CD4-positive, alpha-beta memory T cell (primary cell): ENCODE results near the gene NR5A2. TPM values are rescaled to one million over a fixed set of nuclear protein-coding genes. Genes with fewer than 3 reads are reported as not detected.

Source experiments
- CTCF ChIA-PET: fragments of 350-600 bp; sonication (Branson Sonifier 250); formaldehyde crosslinking; loops from one replicate; lab custom pipeline; 2021; ENCODE audit warnings: inconsistent platforms; ENCODE audit not compliant: partially characterized antibody; lab: Charles Lee
- POLR2A ChIA-PET: fragments of 350-600 bp; sonication (Branson Sonifier 250); formaldehyde crosslinking; loops from one replicate; lab custom pipeline; 2021; ENCODE audit not compliant: partially characterized antibody; lab: Charles Lee
- DNase-seq, 5 donors: peaks; one replicate each; pipeline versions ENCODE4 v3.0.0 to v3.0.0-alpha.2; 2020 to 2022; ENCODE audit warnings: mixed read lengths in 1 of 5
- H3K27ac ChIP-seq: one replicate; pipeline ENCODE4 v1.7.0; 2013; ENCODE audit warnings: low read depth, low read length
- H3K27me3 ChIP-seq: 2 replicates; pipeline ENCODE4 v1.7.0; 2013; ENCODE audit warnings: mild to moderate bottlenecking, low read length, moderate library complexity; ENCODE audit not compliant: insufficient read depth
- H3K36me3 ChIP-seq: 2 replicates; pipeline ENCODE4 v1.7.0; 2013; ENCODE audit warnings: mild to moderate bottlenecking, low read length, moderate library complexity; ENCODE audit not compliant: insufficient read depth
- H3K4me1 ChIP-seq: 2 replicates; pipeline ENCODE4 v1.7.0; 2013; ENCODE audit warnings: mild to moderate bottlenecking, low read length, moderate library complexity; ENCODE audit not compliant: insufficient read depth
- H3K4me3 ChIP-seq, 2 donors: one replicate each; pipeline ENCODE4 v1.7.0; 2013; ENCODE audit warnings: low read length in 2 of 2, mild to moderate bottlenecking in 1 of 2
- H3K9me3 ChIP-seq, 2 donors: one replicate each; pipeline ENCODE4 v1.7.0; 2013; ENCODE audit warnings: low read length in 2 of 2, control low read depth in 1 of 2; ENCODE audit not compliant: control insufficient read depth in 1 of 2
- H3K27ac Mint-ChIP-seq, 7 donors: one replicate each; pipeline ENCODE4 v1.8.0; 2020 to 2021; ENCODE audit warnings: mixed read lengths in 7 of 7, mild to moderate bottlenecking in 6 of 7, inconsistent platforms in 3 of 7, moderate library complexity in 3 of 7
- H3K27me3 Mint-ChIP-seq, 2 donors: one replicate each; pipeline ENCODE4 v1.8.0; 2020 to 2021; ENCODE audit warnings: mixed read lengths in 2 of 2
- H3K36me3 Mint-ChIP-seq, 2 donors: one replicate each; pipeline ENCODE4 v1.8.0; 2020 to 2021; ENCODE audit warnings: mixed read lengths in 2 of 2, inconsistent platforms in 1 of 2, mild to moderate bottlenecking in 1 of 2
- H3K4me1 Mint-ChIP-seq, 4 donors: one replicate each; pipeline ENCODE4 v1.8.0; 2020 to 2021; ENCODE audit warnings: mixed read lengths in 4 of 4, mild to moderate bottlenecking in 1 of 4
- H3K4me3 Mint-ChIP-seq, 8 donors: one replicate each; pipeline ENCODE4 v1.8.0; 2020 to 2021; ENCODE audit warnings: mixed read lengths in 8 of 8, mild to moderate bottlenecking in 7 of 8, moderate library complexity in 6 of 8, inconsistent platforms in 3 of 8
- H3K9me3 Mint-ChIP-seq, 8 donors: one replicate each; pipeline ENCODE4 v1.8.0; 2020 to 2021; ENCODE audit warnings: mixed read lengths in 8 of 8, mild to moderate bottlenecking in 5 of 8, inconsistent platforms in 3 of 8, moderate library complexity in 1 of 8
- intact Hi-C: fragments of 100-400 bp; cut with micrococcal nuclease; formaldehyde crosslinking; loops from one replicate; pipeline ENCODE4 v1.15.1; 2023
- polyA plus RNA-seq, 2 donors: library from polyadenylated mRNA; unstranded; fragments of 300-500 nt; fragmentation: Illumina TruSeq; gene quantifications; one replicate each; pipeline ENCODE4 v1.2.3, GENCODE V29; 2021
- total RNA-seq, 2 experiments: library from RNA; stranded (reverse); gene quantifications; one replicate each; pipeline ENCODE4 v1.2.3, GENCODE V29; 2021

The NR5A2 gene
- total and polyA plus RNA-seq, 4 experiments from 2014 or later = not detected

- Histone ChIP-seq H3K36me3 (no peaks in the 10 kb centered on the region), H3K4me3 (no peak overlapping the region), H3K27ac (no peak overlapping the region), H3K4me1 (no peaks in the 10 kb centered on the region), H3K27me3 (no peaks in the 10 kb centered on the region), H3K9me3 (no peaks in the 10 kb centered on the region)
- H3K4me1 Mint-ChIP-seq = no peaks in the 10 kb centered on the region
- H3K4me3 Mint-ChIP-seq = no peak overlapping the region
- ChIA-PET CTCF (no interaction called here), POLR2A (no interaction called here)
- no peaks in the 10 kb centered on the region for H3K9me3 Mint-ChIP-seq
- DNase-seq = no peak
- no peaks in the 10 kb centered on the region for H3K27me3 Mint-ChIP-seq
- intact Hi-C loops = no loop called here
- no peak overlapping the region for H3K27ac Mint-ChIP-seq
- no peaks in the 10 kb centered on the region for H3K36me3 Mint-ChIP-seq
Measured at GRCh38 chr1:200162877-200163276, 135.4 kb downstream of the NR5A2 start.

GRCh38 chr1:200163911-200164310 is 136.4 kb downstream of the NR5A2 start:
- no peaks in the 10 kb centered on the region for H3K36me3 ChIP-seq
- no peak overlapping the region for H3K4me3 ChIP-seq
- intact Hi-C loops = no loop called here
- Mint-ChIP-seq H3K36me3 (no peaks in the 10 kb centered on the region), H3K27me3 (no peaks in the 10 kb centered on the region), H3K27ac (no peak overlapping the region), H3K4me1 (no peaks in the 10 kb centered on the region), H3K4me3 (no peak overlapping the region), H3K9me3 (no peaks in the 10 kb centered on the region)
- H3K27me3 ChIP-seq = no peaks in the 10 kb centered on the region
- CTCF ChIA-PET = interaction anchor here (0.6 kb wide), 1 partner anchor 15 kb away, joined by 3 read pairs; no protein-coding TSS in a partner anchor
- POLR2A ChIA-PET = no interaction called here
- H3K4me1 ChIP-seq = no peaks in the 10 kb centered on the region
- no peak overlapping the region for H3K27ac ChIP-seq
- H3K9me3 ChIP-seq = no peaks in the 10 kb centered on the region
- DNase-seq = no peak

GRCh38 chr1:200165493-200166220 is 138.1 kb downstream of the NR5A2 start:
- H3K27ac ChIP-seq = no peak overlapping the region
- H3K27me3 ChIP-seq = no peaks in the 10 kb centered on the region
- no peak overlapping the region for H3K4me3 Mint-ChIP-seq
- intact Hi-C loops = no loop called here
- H3K36me3 ChIP-seq = no peaks in the 10 kb centered on the region
- H3K4me1 ChIP-seq = no peaks in the 10 kb centered on the region
- no peaks in the 10 kb centered on the region for H3K4me1 Mint-ChIP-seq
- DNase-seq = no peak
- ChIA-PET POLR2A (no interaction called here), CTCF (interaction anchor here (1.2 kb wide), 1 partner anchor 20 kb away, joined by 3 read pairs; no protein-coding TSS in a partner anchor)
- H3K4me3 ChIP-seq = no peak overlapping the region
- no peaks in the 10 kb centered on the region for H3K9me3 ChIP-seq
- no peaks in the 10 kb centered on the region for H3K27me3 Mint-ChIP-seq
- H3K27ac Mint-ChIP-seq = no peak overlapping the region
- H3K9me3 Mint-ChIP-seq = no peaks in the 10 kb centered on the region
- H3K36me3 Mint-ChIP-seq = no peaks in the 10 kb centered on the region

GRCh38 chr1:200166411-200166810 is 138.9 kb downstream of the NR5A2 start:
- H3K4me3 ChIP-seq = no peak overlapping the region
- Mint-ChIP-seq H3K27ac (no peak overlapping the region), H3K9me3 (no peaks in the 10 kb centered on the region), H3K4me1 (no peaks in the 10 kb centered on the region), H3K4me3 (no peak overlapping the region), H3K36me3 (no peaks in the 10 kb centered on the region), H3K27me3 (no peaks in the 10 kb centered on the region)
- H3K36me3 ChIP-seq = no peaks in the 10 kb centered on the region
- no peak for DNase-seq
- no peaks in the 10 kb centered on the region for H3K4me1 ChIP-seq
- ChIA-PET POLR2A (no interaction called here), CTCF (interaction anchor here (1.2 kb wide), 1 partner anchor 21 kb away, joined by 3 read pairs; no protein-coding TSS in a partner anchor)
- H3K27ac ChIP-seq = no peak overlapping the region
- H3K9me3 ChIP-seq = no peaks in the 10 kb centered on the region
- H3K27me3 ChIP-seq = no peaks in the 10 kb centered on the region
- intact Hi-C loops = no loop called here

GRCh38 chr1:200168926-200169325 is 141.4 kb downstream of the NR5A2 start:
- Histone ChIP-seq H3K4me1 (no peaks in the 10 kb centered on the region), H3K9me3 (no peaks in the 10 kb centered on the region), H3K4me3 (no peak overlapping the region), H3K27ac (no peak overlapping the region), H3K27me3 (no peaks in the 10 kb centered on the region), H3K36me3 (no peaks in the 10 kb centered on the region)
- H3K9me3 Mint-ChIP-seq = no peaks in the 10 kb centered on the region
- H3K27me3 Mint-ChIP-seq = peaks cover 2 to 3% of the 10 kb centered on the region in 2 donors
- H3K4me3 Mint-ChIP-seq = no peak overlapping the region
- no peak overlapping the region for H3K27ac Mint-ChIP-seq
- CTCF ChIA-PET = interaction anchor here (0.9 to 1.7 kb wide), 3 partner anchors 15 to 106 kb away, joined by 3 read pairs; no protein-coding TSS in a partner anchor
- H3K36me3 Mint-ChIP-seq = no peaks in the 10 kb centered on the region
- no peaks in the 10 kb centered on the region for H3K4me1 Mint-ChIP-seq
- DNase-seq = no peak
- POLR2A ChIA-PET = no interaction called here
- intact Hi-C loops = no loop called here

GRCh38 chr1:200172311-200172710 is 144.8 kb downstream of the NR5A2 start:
- H3K27me3 Mint-ChIP-seq = peaks cover 4 to 6% of the 10 kb centered on the region in 2 donors

GRCh38 chr1:200173097-200173618 is 145.6 kb downstream of the NR5A2 start:
- Histone ChIP-seq H3K27ac (no peak overlapping the region), H3K9me3 (no peaks in the 10 kb centered on the region), H3K27me3 (no peaks in the 10 kb centered on the region), H3K36me3 (no peaks in the 10 kb centered on the region), H3K4me1 (no peaks in the 10 kb centered on the region), H3K4me3 (no peak overlapping the region)
- no peak overlapping the region for H3K4me3 Mint-ChIP-seq
- peaks cover 4 to 6% of the 10 kb centered on the region in 2 donors for H3K27me3 Mint-ChIP-seq
- intact Hi-C loops = no loop called here
- H3K36me3 Mint-ChIP-seq = no peaks in the 10 kb centered on the region
- H3K27ac Mint-ChIP-seq = no peak overlapping the region
- peaks cover 1 to 6% (median 4%) of the 10 kb centered on the region in 4 donors for H3K4me1 Mint-ChIP-seq
- POLR2A ChIA-PET = no interaction called here
- CTCF ChIA-PET = no interaction called here
- DNase-seq = no peak
- H3K9me3 Mint-ChIP-seq = no peaks in the 10 kb centered on the region

More at GRCh38 chr1:200172311-200172710, 144.8 kb downstream of the NR5A2 start:
- Histone ChIP-seq H3K27me3 (no peaks in the 10 kb centered on the region), H3K9me3 (no peaks in the 10 kb centered on the region), H3K27ac (no peak overlapping the region), H3K4me3 (no peak overlapping the region), H3K36me3 (no peaks in the 10 kb centered on the region), H3K4me1 (no peaks in the 10 kb centered on the region)
- POLR2A ChIA-PET = no interaction called here
- no peak for DNase-seq
- intact Hi-C loops = no loop called here
- Mint-ChIP-seq H3K36me3 (no peaks in the 10 kb centered on the region), H3K27ac (no peak overlapping the region), H3K4me3 (no peak overlapping the region), H3K4me1 (peaks cover 1 to 6% (median 4%) of the 10 kb centered on the region in 4 donors), H3K9me3 (no peaks in the 10 kb centered on the region)
- CTCF ChIA-PET = no interaction called here
